OCI-LY1 (cell line): ENCODE results near the gene DENND4A.

ENCODE experiments used
- H2AFZ ChIP-seq: fragments of 200-600 bp; sonication (generic), shearing (Covaris generic); 2 replicates; pipeline ENCODE4 v1.6.0; 2014; ENCODE audit warnings: antibody characterized with exemption, mild to moderate bottlenecking, low read length
- H3F3A ChIP-seq: fragments of 200-600 bp; sonication (generic), shearing (Covaris generic); 2 replicates; pipeline ENCODE4 v1.6.0; 2014; ENCODE audit warnings: mild to moderate bottlenecking, antibody characterized with exemption, low read length, moderate library complexity; ENCODE audit not compliant: insufficient read depth
- H3K27ac ChIP-seq: fragments of 200-600 bp; sonication (generic); 2 replicates; pipeline ENCODE4 v1.5.1; 2014; ENCODE audit warnings: low read length, mixed run types, mild to moderate bottlenecking, low read depth; ENCODE audit not compliant: poor library complexity, severe bottlenecking
- H3K27me3 ChIP-seq: fragments of 200-600 bp; sonication (generic); 2 replicates; pipeline ENCODE4 v1.6.0; 2014; ENCODE audit warnings: antibody characterized with exemption, mild to moderate bottlenecking, low read length, moderate library complexity; ENCODE audit not compliant: insufficient read depth
- H3K36me3 ChIP-seq: fragments of 200-600 bp; sonication (generic); 2 replicates; pipeline ENCODE4 v1.6.1; 2014; ENCODE audit warnings: mild to moderate bottlenecking, antibody characterized with exemption, low read length, moderate library complexity, mixed read lengths; ENCODE audit not compliant: insufficient read depth
- H3K4me1 ChIP-seq: fragments of 200-600 bp; sonication (generic); 2 replicates; pipeline ENCODE4 v1.5.1; 2014; ENCODE audit warnings: mild to moderate bottlenecking, low read length, moderate library complexity; ENCODE audit not compliant: insufficient read depth, severe bottlenecking
- H3K4me2 ChIP-seq: fragments of 200-600 bp; sonication (generic), shearing (Covaris generic); 2 replicates; pipeline ENCODE4 v1.6.1; 2014; ENCODE audit warnings: low read length
- H3K4me3 ChIP-seq: fragments of 200-600 bp; sonication (generic); 2 replicates; pipeline ENCODE4 v1.5.1; 2014; ENCODE audit warnings: low read length, low read depth, mild to moderate bottlenecking, mixed read lengths; ENCODE audit not compliant: poor library complexity, severe bottlenecking
- H3K79me2 ChIP-seq: fragments of 200-600 bp; shearing (Covaris generic); 2 replicates; pipeline ENCODE4 v1.6.1; 2016; ENCODE audit warnings: mixed run types, low read length, mixed read lengths; ENCODE audit not compliant: insufficient read depth
- H3K9ac ChIP-seq: fragments of 200-600 bp; sonication (generic), shearing (Covaris generic); 2 replicates; pipeline ENCODE4 v1.6.1; 2014; ENCODE audit warnings: mild to moderate bottlenecking, low read length, mixed read lengths
- H3K9me2 ChIP-seq: fragments of 200-600 bp; sonication (generic), shearing (Covaris generic); 2 replicates; pipeline ENCODE4 v1.6.1; 2014; ENCODE audit warnings: low read depth, mild to moderate bottlenecking, low read length, mixed read lengths
- H3K9me3 ChIP-seq: fragments of 200-600 bp; shearing (Covaris generic); 2 replicates; pipeline ENCODE4 v1.6.1; 2014; ENCODE audit warnings: low read length, mixed read lengths
- H4K20me1 ChIP-seq: fragments of 200-600 bp; sonication (generic), shearing (Covaris generic); 2 replicates; pipeline ENCODE4 v1.6.0; 2016; ENCODE audit warnings: mild to moderate bottlenecking, low read length; ENCODE audit not compliant: insufficient read depth
- CTCF ChIP-seq: fragments of 200-600 bp; sonication (generic), shearing (Covaris generic); IDR thresholded peaks from 2 replicates; pipeline ENCODE4 v1.5.1; 2017; ENCODE audit warnings: mild to moderate bottlenecking, antibody characterized with exemption, low read length, moderate library complexity, mixed read lengths
- EZH2 ChIP-seq: fragments of 200-600 bp; sonication (generic), shearing (Covaris generic); IDR thresholded peaks from 2 replicates; pipeline ENCODE4 v1.8.0; 2017; ENCODE audit warnings: borderline replicate concordance, mixed run types, mild to moderate bottlenecking, antibody characterized with exemption, low read length, moderate library complexity, mixed read lengths

The DENND4A gene

GRCh38 chr15:65621638-65622037 is 170.5 kb downstream of the DENND4A start, which contains the start of gene SLC24A1:
Gene SLC24A1 (plus strand): TSS chr15:65621938. CDS start chr15:65624081, 2,143 bp downstream.
- H3K4me3 ChIP-seq = no peak within 1 kb of the TSS
- no peak within 1 kb of the TSS for H3K9ac ChIP-seq
- no peak within 1 kb of the TSS for H3K27ac ChIP-seq
- H3K9me3 ChIP-seq = no peaks in the 10 kb centered on the region
- H3K9me2 ChIP-seq = no peaks in the 10 kb centered on the region
- no peaks in the 10 kb centered on the region for H3K4me1 ChIP-seq
- H4K20me1 ChIP-seq = no peaks in the 10 kb centered on the region
- H2AFZ ChIP-seq = no peak within 1 kb of the TSS
- H3K4me2 ChIP-seq = no peak within 1 kb of the TSS
- TF ChIP-seq CTCF (no peak), EZH2 (no peak)
- H3K79me2 ChIP-seq = no peaks in the 10 kb centered on the region
- H3K36me3 ChIP-seq = no peaks in the 10 kb centered on the region
- H3F3A ChIP-seq = no peaks in the 10 kb centered on the region
- no peaks in the 10 kb centered on the region for H3K27me3 ChIP-seq

GRCh38 chr15:65620833-65621232 is 171.3 kb downstream of the DENND4A start:
- TF ChIP-seq EZH2 = no peak
- peak; percentile 22; the same call in 1 of the 2 replicates for TF ChIP-seq CTCF
- Histone ChIP-seq H3K4me1 (no peaks in the 10 kb centered on the region), H3K4me2 (no peak overlapping the region), H3K9me2 (no peaks in the 10 kb centered on the region), H3K79me2 (no peaks in the 10 kb centered on the region), H3K27ac (no peak overlapping the region), H3K36me3 (no peaks in the 10 kb centered on the region), H3K27me3 (no peaks in the 10 kb centered on the region), H3K9ac (no peak overlapping the region), H3K4me3 (no peak overlapping the region), H2AFZ (no peak overlapping the region), H3F3A (no peaks in the 10 kb centered on the region), H4K20me1 (no peaks in the 10 kb centered on the region), H3K9me3 (no peaks in the 10 kb centered on the region)

- Histone ChIP-seq H3K36me3 (no peaks in the 10 kb centered on the region), H3K27ac (no peak overlapping the region), H3K4me3 (no peak overlapping the region), H3F3A (no peaks in the 10 kb centered on the region), H4K20me1 (no peaks in the 10 kb centered on the region), H3K4me1 (no peaks in the 10 kb centered on the region), H3K9me3 (no peaks in the 10 kb centered on the region), H3K27me3 (no peaks in the 10 kb centered on the region), H2AFZ (no peak overlapping the region), H3K4me2 (no peak overlapping the region), H3K9me2 (no peaks in the 10 kb centered on the region), H3K79me2 (no peaks in the 10 kb centered on the region), H3K9ac (no peak overlapping the region)
- TF ChIP-seq CTCF = no peak
- TF ChIP-seq EZH2 = no peak
Observed at GRCh38 chr15:65619626-65620290, 172.3 kb downstream of the DENND4A start.
